HepG2 (cell line): ENCODE measurements around the gene AMIGO2.

ENCODE experiments used
- EZH2 ChIP-seq: conservative IDR thresholded peaks from 2 replicates; pipeline ENCODE4 v1.6.1; 2012; ENCODE audit warnings: mild to moderate bottlenecking, low read depth, low read length, moderate library complexity
- JUN ChIP-seq: sonication (generic); formaldehyde crosslinking; IDR thresholded peaks from 2 replicates; pipeline ENCODE4 v1.4.0; 2020; ENCODE audit warnings: mild to moderate bottlenecking, missing genetic modification reagents
- KDM4B ChIP-seq: sonication (generic); formaldehyde crosslinking; IDR thresholded peaks from 2 replicates; pipeline ENCODE4 v1.4.0; 2020; ENCODE audit warnings: missing genetic modification reagents
- MIER2 ChIP-seq: IDR thresholded peaks from 2 replicates; pipeline ENCODE4 v1.6.1; 2016; ENCODE audit warnings: missing biosample characterization, missing genetic modification reagents
- TGIF2 ChIP-seq: IDR thresholded peaks from 2 replicates; pipeline ENCODE4 v1.6.1; 2016; ENCODE audit warnings: control low read depth, missing compliant biosample characterization
- ZNF616 ChIP-seq: sonication (generic); formaldehyde crosslinking; IDR thresholded peaks from 2 replicates; pipeline ENCODE4 v1.5.0; 2020; ENCODE audit warnings: low read depth, mild to moderate bottlenecking, missing genetic modification reagents
- ZNF746 ChIP-seq: sonication (generic); formaldehyde crosslinking; IDR thresholded peaks from 2 replicates; pipeline ENCODE4 v1.8.0; 2022; ENCODE audit warnings: mild to moderate bottlenecking, missing genetic modification reagents
- TF ChIP-seq, protein P1 (sequence below): sonication (generic); formaldehyde crosslinking; IDR thresholded peaks from 2 replicates; pipeline ENCODE4 v1.5.0; 2020; ENCODE audit warnings: mild to moderate bottlenecking, missing genetic modification reagents, moderate library complexity

- TF ChIP-seq, protein P1, sequence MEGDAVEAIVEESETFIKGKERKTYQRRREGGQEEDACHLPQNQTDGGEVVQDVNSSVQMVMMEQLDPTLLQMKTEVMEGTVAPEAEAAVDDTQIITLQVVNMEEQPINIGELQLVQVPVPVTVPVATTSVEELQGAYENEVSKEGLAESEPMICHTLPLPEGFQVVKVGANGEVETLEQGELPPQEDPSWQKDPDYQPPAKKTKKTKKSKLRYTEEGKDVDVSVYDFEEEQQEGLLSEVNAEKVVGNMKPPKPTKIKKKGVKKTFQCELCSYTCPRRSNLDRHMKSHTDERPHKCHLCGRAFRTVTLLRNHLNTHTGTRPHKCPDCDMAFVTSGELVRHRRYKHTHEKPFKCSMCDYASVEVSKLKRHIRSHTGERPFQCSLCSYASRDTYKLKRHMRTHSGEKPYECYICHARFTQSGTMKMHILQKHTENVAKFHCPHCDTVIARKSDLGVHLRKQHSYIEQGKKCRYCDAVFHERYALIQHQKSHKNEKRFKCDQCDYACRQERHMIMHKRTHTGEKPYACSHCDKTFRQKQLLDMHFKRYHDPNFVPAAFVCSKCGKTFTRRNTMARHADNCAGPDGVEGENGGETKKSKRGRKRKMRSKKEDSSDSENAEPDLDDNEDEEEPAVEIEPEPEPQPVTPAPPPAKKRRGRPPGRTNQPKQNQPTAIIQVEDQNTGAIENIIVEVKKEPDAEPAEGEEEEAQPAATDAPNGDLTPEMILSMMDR (CRISPR knock-in tag) = no peak
- no peak for TF ChIP-seq JUN
- TF ChIP-seq ZNF616 (CRISPR knock-in tag) = no peak
- no peak for TF ChIP-seq MIER2 (CRISPR knock-in tag)
- no peak for TF ChIP-seq TGIF2 (CRISPR knock-in tag)
- no peak for TF ChIP-seq KDM4B (CRISPR knock-in tag)
- TF ChIP-seq EZH2 = no peak
- no peak for TF ChIP-seq ZNF746
These were observed 4.3 kb downstream of the AMIGO2 start for GRCh38 chr12:47075192-47076084.
